Activated CD4-positive, CD25-positive, alpha-beta regulatory T cell (primary cell): ENCODE results near the gene RGS10.
"Not testable (repeated sequence)": the region's sequence is repeated elsewhere in the genome, so short reads cannot be mapped to it uniquely, and the experiment has no call there.

Experiments used
- DNase-seq, 4 experiments: peaks; one replicate each; lab custom pipeline; 2025; lab: John Stamatoyannopoulos, UW

The RGS10 gene

DNA sequence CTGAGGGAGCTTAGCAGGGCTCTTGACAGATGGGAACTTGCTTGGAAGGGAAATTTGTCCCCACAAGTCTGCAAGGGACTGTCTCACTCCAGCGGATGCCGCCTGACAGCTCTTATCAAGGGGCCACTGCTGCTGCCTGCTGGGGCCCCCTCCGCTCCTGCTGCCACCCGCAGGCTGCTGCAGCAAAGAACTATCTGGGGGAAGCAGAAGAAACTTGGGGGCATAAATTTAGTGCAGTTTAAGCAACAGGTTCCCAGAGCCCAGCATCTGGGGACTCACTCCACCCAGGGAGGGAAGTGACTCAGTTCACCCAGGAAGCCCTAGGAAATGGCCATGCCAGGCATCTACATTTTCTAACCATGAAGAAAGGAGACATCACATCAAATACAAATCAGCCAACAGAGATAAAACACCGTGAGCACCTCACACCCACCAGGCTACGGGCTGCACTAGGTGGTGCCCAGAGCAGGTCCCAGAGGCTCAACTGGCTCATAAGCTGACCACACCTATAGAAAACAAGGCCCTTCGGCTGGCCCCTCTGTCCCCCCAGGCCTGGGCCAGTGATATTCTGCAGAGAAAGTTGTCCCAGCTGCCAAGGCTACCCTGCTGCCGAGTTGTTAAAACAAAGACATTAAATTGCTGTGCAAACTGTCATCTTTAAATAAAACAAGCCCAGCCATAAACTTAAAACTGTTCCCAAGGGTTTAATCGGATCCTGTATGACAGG is 3.7 kb downstream of the RGS10 start:
- DNase-seq: no peak

DNA sequence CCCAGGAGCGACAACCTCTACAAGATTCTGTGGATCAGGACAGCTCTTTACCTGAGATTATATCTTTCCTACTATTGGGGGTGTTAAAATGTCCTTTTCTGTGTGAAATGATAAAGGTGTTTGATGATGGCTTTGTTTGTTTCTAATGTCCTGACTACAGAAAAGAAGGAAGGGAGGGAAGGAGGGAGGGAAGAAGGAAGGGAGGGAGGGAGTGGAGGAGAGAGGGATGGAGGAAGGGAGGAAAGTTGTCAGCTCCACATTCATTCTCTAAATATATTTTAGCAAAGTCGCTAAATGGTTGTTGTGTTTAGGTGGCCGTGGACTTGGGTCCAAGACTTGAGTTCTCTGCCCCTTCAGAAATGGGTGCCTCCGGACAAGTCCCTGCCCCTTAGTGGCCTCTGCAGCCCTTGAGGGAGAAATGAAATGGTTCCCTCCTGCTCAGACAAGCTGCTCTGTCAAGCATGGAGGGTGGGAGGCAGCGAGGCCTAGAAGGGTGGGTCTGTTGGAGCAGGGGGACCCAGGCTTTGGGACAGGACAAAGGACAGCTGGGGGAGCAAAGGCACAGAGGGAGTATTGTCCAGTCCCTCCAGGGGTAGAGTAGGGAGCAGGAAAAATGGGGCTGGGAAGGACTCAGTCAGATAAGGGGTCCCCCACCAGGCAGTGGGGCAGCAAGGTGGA is 4.4 kb downstream of the RGS10 start:
- DNase-seq: no peak

DNA sequence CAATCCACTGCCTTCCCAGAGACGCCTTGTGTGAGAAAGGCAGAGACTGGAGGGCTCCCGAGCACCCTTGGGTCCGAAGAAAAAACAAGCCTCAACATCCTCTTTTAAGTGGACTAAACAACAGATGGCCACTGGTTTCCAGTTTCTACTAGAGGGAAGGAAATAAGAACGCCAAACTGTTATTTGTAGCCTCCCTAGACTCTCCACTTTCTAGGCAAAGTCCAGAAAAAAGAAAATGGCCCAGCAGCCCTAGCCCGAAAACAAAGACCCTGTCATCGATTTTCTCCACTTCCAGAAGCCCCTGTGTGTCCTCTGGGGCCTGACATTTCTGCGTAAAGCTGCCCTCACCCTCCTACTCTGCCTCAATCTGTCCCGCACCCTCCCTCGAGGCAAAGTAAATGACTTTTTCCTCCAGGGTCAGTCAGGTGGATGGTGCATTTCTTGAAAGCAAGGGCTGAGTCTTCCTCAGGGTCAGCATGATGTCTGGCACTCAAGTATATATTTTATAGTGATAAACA is 6.0 kb downstream of the RGS10 start:
- DNase-seq: no peak

DNA sequence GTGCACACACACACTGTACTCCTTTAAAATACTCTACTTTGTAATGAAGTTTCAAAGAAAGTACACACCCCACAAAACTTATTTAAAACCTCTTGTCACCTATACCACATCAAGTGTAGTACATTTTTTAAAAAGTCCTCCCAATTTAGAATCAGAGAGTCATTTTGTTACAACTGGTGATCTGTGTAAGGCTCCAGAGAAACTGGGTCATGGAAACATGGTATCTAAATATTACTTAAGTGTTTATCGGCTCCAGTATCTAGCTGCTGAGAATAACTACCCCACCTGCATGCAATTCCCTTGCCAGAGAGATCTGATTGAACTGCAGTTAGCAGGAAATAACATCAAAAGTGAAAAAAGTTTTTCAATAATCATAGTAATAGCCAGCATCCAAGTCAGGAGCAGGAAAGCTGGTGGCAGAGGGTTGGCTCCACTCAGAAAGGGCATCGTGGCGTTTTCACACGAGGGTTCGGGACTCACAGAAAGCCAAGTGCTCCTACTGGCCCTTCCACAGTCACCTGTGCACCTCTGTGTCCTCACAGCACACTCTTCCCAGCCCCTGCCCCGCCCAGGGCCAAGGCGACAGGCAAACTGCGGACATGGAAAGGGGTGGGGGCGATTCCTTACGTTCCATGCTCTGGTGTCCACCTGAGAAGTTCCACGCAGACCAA is 6.5 kb downstream of the RGS10 start:
- DNase-seq: no peak

DNA sequence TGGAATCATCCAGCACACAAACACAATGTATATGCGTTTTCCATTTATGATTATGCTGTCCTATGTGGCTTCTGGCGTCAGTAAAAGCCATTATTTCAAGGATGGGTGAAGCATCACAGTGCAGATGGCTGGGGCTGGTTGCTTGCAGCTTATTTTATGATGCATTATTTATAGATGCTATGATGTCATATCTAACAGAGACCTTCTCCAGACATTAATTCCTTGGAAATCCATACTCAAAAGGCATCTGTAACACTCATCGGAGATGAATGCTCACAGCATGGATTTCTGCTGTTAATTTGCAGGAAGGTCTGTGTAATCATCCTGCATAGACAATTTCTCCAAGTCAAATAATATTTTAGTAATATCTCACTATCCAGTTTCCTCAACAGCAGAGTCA is 7.2 kb downstream of the RGS10 start:
- no peak for DNase-seq

DNA sequence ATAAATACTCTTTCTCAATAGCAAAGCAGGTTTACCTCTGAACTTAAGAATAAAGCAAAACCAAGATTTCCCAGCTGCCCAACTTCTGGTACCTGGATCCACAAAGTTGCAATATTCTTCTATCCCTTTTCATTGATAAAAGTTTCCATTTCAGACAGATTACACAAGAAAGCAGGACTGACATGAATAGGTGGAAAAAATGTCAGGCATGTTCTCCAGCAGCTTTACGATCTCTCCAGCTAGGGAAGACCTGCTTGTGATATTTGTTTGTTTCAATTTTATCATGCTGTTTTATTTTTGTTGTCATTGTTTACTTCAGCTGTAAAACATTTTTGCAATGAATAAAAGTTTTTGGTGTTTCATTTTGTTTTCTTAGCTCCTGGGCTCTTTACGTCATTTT is 9.0 kb downstream of the RGS10 start:
- DNase-seq: no peak

DNA sequence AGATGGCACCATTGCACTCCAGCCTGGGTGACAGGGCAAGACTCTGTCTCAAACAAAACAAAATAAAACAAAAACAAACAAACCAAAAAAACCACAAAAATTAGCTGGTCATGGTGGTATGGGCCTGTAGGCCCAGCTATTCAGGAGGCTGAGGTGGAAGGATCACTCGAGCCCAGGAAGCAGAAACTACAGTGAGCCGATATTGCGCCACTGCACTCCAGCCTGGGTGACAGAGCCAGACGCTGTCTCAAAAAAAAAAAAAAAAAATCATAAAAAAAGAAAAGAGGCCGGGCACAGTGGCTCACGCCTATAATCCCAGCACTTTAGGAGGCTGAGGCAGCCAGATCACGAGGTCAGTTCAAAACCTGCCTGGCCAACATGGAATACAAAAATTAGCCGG is 9.7 kb downstream of the RGS10 start:
- not testable (repeated sequence) for DNase-seq

DNA sequence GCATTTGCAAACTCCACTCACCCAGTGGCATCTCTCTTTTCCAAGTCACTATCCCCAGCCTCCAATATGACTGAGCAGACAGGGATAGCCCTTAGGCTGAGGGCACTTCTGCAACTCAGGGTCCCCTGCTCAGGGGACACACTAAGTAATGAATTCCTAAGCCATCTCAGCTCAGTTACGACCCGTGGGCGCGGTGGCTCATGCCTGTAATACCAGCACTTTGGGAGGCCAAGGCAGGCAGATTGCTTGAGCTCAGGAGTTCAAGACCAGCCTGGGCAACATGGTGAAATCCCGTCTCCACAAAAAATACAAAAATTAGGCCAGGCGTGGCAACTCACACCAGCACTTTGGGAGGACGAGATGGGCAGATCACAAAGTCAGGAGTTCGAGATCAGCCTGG is 10.3 kb downstream of the RGS10 start:
- DNase-seq: not testable (repeated sequence)

DNA sequence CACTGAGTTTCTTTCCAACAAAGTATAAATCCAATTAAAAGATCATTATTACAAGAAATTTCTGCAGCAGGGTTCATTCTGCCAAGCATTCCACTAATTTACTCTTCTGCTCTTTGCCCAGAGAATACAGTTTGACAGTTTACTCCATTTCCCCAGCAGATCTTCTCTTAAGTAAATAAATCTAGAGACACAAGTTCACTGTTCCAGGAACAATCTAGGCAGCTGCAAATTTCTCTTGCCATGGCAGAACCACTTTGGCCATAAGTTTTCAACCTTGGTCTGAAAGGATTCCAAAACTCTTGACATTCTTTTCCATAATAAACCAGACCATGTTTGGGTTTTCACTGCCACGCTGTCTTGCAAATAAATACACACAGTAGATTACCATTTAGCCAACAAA is 11.5 kb downstream of the RGS10 start:
- no peak for DNase-seq

DNA sequence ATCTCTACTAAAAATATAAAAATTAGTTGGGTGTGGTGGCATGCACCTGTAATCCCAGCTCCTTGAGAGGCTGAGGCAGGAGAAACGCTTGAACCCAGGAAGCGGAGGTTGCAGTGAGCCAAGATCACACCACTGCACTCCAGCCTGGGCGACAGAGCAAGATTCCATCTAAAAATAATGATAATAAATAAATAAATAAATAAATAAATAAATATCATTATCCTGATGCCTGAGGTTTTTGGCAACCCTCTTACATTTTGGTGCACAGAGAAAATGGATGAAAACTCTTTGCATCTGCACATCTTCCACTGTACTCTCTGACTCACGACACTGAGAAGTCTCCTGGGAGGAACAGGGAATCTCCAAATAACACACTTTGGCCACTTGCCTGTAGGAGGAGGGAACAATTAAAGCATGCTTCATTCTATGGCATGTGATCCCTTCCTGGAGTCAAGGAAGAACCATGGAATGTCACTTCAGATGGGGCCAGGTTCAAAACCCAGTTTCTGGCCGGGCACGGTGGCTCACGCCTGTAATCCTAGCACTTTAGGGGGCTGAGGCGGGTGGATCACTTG is 13.8 kb downstream of the RGS10 start:
- DNase-seq: not testable (repeated sequence)

DNA sequence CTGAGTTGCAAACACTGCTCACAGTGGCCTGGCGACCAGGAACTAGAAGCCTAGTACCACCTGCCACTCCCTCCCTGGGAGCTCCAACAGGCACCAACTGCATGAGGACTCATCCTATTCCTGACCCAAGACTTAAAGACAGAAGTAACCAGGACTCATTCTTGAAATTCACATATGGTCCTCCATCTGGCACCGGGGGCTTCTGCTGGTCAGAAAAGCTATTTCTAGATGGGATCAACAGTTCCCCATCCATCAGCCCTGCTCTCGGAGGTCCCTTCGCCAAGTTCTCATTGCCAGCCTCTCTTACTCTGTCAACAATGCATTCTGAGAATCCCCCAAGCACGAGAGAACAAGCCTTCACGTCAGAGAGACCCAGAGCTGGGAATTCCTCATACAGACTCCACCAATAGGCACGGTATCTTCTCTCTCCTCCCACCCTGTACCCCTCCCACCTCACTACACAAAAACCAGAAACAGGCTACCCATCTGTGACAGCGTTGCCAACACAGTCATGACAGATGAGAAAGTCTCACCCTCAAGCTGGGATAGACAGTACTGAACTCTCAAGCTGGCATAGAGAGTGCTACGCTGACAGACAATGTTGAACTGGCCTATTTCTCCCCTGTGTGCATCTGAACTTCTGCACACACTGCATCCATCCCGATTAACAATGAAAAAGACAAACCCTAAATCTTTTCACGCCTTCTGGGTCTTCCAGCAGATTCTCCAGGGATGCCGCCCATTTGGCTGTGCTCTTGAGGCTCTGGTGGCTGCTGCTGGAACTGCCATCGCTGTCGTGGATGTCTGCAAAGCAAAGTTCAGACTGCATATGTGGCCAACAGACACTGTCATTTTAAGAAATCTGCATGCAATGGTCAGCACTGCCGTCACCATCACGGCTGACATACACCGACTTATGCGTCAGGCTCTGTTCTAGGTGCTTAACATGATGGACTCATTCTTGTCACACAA is 15.6 kb downstream of the RGS10 start:
- DNase-seq: no peak

DNA sequence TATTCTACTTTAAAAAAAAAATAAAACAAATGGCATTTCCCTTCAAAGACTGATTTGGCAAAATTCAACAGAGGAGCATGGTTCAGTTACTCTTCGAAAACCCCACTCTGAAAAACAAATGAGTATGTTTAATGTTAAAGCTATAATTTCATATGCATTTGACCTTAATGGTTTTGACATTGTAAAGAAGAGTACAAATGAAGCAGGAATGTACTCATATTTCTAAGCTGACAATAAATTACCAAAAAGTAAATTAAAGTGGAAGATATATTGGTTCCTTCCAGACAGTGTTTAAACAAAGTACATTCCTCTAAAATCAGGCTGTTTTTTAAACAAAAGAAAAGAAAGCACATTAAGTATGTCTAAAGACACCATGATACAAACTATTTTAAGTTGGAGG is 16.4 kb downstream of the RGS10 start:
- DNase-seq: no peak

DNA sequence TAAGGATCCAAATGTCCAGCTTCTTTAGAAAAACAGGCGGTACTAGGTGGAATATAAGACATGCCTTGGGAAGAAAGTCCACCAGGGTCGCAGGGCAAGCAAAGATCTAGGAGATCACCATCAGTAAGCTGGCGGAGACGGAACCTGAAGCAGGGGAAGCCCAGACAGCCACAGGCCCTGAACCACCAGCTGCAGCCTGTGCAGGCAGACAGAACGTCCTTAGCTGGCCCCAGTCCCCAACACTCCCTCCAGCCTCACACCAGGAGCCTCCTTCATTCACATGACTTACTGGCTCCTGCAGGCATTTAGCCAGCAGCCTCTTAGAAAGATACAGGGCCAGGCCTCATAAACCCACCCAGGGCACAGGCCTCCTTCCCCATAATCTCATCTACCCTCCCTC is 17.4 kb downstream of the RGS10 start:
- no peak for DNase-seq

DNA sequence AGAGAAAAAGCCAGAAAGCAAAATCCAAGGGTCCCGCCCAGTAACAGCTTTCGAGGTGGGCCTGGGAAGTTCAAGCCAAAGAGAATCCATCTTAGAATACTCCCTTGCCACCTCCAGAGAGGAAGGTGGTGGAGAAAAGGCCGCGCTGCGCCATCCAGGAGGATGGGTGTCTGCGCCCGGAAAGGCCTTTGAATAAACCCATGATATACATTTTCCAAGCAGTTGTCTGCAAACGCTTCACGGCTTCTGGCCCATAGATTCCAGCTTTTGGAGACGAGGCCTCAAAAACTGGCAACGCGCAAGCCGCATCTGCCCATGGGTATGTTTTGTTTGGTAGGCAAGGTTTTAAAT is 17.8 kb downstream of the RGS10 start:
- DNase-seq: no peak

DNA sequence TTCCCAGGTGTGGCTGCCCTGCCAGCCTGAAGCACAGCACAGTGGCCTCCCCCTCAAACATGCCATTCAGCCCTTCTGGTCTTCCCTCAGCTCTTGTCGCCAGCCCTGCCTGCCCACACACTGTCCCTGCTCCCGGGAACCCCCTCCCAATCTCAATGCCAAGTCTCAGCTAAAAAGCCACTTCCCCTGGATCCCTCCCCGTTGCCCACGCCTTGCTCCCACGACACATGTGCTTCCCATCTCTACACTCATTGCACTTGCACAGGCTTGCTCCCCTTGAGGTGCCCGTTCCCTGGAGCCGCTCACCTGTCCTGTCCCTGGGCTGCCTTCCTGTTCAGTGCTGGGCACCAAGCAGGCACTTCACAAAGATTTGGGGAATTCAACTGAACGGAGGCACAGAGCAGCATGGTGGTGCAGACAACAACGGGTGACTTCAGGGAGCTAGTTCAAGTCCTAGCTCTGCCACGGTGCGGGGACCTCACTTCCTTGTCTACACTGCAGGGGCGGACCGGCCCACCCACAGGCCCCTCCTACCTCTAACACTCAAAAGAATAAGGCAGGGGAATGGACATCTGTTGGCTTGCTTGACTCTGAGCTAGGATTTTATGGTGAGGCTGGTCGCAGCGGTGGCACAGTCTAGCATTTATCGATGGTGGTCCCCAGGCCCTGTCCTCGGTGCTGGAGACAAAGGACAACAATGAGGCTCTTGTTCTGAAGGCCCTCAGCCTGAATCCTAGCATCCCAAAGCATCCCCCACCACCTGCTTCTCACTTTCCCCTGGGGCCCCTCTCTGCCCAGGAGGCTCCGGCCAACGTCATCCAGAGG is 18.4 kb downstream of the RGS10 start:
- no peak for DNase-seq

DNA sequence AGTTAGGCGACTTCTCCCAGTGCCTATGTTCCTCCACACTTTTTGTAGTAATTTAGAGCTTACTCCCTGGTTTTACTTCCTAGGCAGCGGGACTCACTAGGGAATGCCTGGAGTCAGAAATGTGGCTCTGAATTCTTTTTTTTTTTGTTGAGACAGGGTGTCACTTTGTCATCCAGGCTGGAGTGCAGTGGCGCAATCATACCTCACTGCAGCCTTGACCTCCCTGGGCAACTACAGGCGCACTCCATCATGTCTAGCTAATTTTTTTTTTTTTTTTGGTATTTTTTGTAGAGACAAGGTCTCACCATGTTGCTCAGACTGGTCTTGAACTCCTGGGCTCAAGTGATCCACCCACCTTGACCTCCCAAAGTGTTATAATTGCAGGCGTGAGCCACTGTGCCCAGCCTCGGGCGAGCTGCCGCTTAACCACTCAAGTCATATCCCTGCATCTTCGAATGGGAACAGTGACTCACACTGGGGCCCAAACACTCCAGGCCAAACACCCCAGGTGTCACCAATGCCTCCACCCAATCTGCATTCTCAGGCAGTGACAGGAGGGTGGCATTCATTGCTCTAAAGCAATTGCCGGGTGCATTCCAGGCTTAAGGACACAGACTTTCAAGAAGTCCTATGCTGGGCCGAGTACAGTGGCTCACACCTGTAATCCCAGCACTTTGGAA is 19.6 kb downstream of the RGS10 start:
- no peak for DNase-seq

DNA sequence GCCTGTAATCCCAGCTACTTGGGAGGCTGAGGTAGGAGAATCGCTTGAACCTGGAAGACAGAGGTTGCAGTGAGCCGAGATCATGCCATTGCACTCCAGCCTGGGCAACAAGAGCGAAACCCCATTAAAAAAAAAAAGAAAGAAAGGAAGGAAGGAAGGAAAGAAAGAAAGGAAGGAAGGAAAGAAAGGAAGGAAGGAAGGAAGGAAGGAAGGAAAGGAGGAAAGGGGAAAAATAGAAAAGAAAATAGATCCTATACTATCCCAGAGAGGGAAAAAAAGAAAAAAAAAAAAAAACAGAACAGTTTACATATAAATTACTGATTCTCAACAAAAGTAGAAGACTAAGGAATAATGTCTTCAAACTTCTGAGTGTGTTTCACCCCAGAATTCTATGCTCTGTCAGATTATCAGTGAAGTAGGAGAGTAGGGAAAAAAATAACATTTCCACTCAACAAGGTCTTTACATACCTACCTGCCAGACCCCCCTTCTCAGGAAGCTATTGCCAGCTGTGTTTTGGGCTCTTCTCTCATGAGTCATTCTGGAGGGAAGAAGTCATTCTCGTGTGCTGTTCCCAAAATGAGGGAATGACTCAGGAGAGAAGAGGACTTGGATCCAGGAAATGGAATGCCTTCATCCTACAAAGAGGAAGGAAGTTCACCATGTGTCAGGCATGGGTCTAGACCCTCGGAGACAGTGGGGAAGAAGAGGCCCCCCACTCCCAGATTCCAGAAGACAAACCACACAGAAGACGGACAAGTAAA is 20.9 kb downstream of the RGS10 start:
- no peak for DNase-seq

DNA sequence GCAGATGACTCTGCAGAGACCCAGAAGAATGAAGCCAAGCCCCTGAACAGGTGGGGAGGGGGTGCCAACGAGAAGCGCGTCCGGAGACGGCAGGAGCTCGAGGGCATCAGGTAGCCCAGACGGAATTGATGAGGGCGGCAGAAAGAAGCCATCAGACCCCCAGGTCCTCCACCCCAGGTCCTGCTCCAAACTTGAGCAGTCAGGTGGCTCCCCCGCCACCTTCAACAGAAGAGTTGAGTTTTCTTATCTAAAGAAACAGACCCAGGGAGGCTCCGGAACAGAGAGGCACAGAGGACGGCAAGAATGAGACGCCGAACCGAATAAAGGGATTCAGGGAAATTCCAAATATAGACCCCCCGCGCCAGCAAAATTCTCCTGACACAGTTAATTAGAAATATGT is 22.2 kb downstream of the RGS10 start:
- no peak for DNase-seq

DNA sequence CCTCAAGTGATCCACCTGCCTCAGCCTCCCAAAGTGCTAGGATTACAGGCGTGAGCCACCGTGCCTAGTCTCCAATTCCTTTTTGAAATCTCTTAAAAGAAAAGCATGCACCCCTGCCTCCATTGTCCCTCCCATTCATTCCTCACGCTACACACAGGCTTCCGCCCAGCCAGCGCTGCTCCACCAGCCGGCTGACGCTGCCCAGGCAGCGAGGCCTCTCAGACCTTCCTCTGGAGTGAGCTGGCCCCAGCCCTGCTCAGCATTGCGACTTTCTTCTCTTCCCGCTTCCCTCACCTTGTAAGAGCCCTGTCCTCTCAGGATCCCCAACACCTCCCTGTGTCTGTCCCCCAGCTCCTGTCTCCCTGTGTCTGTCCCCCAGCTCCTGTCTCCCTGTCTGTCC is 23.6 kb downstream of the RGS10 start:
- DNase-seq: no peak
